Measurements from ENCODE around the gene CCDC91. TPM values are rescaled to one million over a fixed set of nuclear protein-coding genes. Genes with fewer than 3 reads are reported as not detected.
"Not testable (repeated sequence)": the region's sequence is repeated elsewhere in the genome, so short reads cannot be mapped to it uniquely, and the experiment has no call there.

The CCDC91 gene
- total RNA-seq, 1 donor from 2014 or later = 12.0 TPM

GRCh38 chr12:28303192-28303591 is 112.9 kb downstream of the CCDC91 start:
- peaks cover 4% of the 10 kb centered on the region for H3K4me1 Mint-ChIP-seq
- no peak for DNase-seq
- H3K27ac Mint-ChIP-seq = no peak overlapping the region
- peaks cover 7% of the 10 kb centered on the region for H3K36me3 Mint-ChIP-seq (ENCODE audit: low read depth)
- H3K27me3 Mint-ChIP-seq = no peaks in the 10 kb centered on the region
- intact Hi-C loops (cut with micrococcal nuclease) = no loop called here
- H3K4me3 Mint-ChIP-seq = no peak overlapping the region
- peaks cover 4% of the 10 kb centered on the region for H3K9me3 Mint-ChIP-seq

- intact Hi-C loops (cut with micrococcal nuclease) = loop anchor here (1.0 kb wide), 1 partner anchor 53 kb away; no protein-coding TSS in a partner anchor
- no peaks in the 10 kb centered on the region for H3K27me3 Mint-ChIP-seq
- H3K27ac Mint-ChIP-seq = peak overlapping the region; percentile 64
- H3K4me3 Mint-ChIP-seq = no peak overlapping the region
- H3K4me1 Mint-ChIP-seq = peaks cover 4% of the 10 kb centered on the region
- peaks cover 9% of the 10 kb centered on the region for H3K36me3 Mint-ChIP-seq (ENCODE audit: low read depth)
- no peak for DNase-seq
- H3K9me3 Mint-ChIP-seq = peaks cover 4% of the 10 kb centered on the region
These were observed 116.3 kb downstream of the CCDC91 start for GRCh38 chr12:28306535-28306934.

- intact Hi-C loops (cut with micrococcal nuclease) = no loop called here
- Mint-ChIP-seq H3K4me1 (peaks cover 2% of the 10 kb centered on the region), H3K27me3 (no peaks in the 10 kb centered on the region), H3K9me3 (peaks cover 4% of the 10 kb centered on the region), H3K27ac (no peak overlapping the region), H3K36me3 (ENCODE audit: low read depth) (peaks cover 9% of the 10 kb centered on the region), H3K4me3 (no peak overlapping the region)
- no peak for DNase-seq
These were observed 118.6 kb downstream of the CCDC91 start for GRCh38 chr12:28308891-28309290.

- DNase-seq = no peak
- Mint-ChIP-seq H3K36me3 (ENCODE audit: low read depth) (peaks cover 12% of the 10 kb centered on the region), H3K27ac (no peak overlapping the region), H3K27me3 (no peaks in the 10 kb centered on the region), H3K4me3 (no peak overlapping the region), H3K9me3 (peaks cover 4% of the 10 kb centered on the region), H3K4me1 (no peaks in the 10 kb centered on the region)
- intact Hi-C loops (cut with micrococcal nuclease) = no loop called here
These were observed 123.4 kb downstream of the CCDC91 start for GRCh38 chr12:28313631-28314030.

- Mint-ChIP-seq H3K4me3 (no peak overlapping the region), H3K27ac (no peak overlapping the region), H3K27me3 (no peaks in the 10 kb centered on the region), H3K36me3 (ENCODE audit: low read depth) (peaks cover 11% of the 10 kb centered on the region), H3K9me3 (peaks cover 4% of the 10 kb centered on the region), H3K4me1 (peaks cover 5% of the 10 kb centered on the region)
- DNase-seq = no peak
- intact Hi-C loops (cut with micrococcal nuclease) = no loop called here
These were observed 125.8 kb downstream of the CCDC91 start for GRCh38 chr12:28316049-28316448.

- Mint-ChIP-seq H3K4me3 (no peak overlapping the region), H3K27me3 (no peaks in the 10 kb centered on the region), H3K9me3 (peaks cover 4% of the 10 kb centered on the region), H3K27ac (no peak overlapping the region), H3K4me1 (peaks cover 5% of the 10 kb centered on the region), H3K36me3 (ENCODE audit: low read depth) (peaks cover 11% of the 10 kb centered on the region)
- no peak for DNase-seq
- intact Hi-C loops (cut with micrococcal nuclease) = no loop called here
These were observed 128.0 kb downstream of the CCDC91 start for GRCh38 chr12:28318273-28318672.

- Mint-ChIP-seq H3K9me3 (peaks cover 4% of the 10 kb centered on the region), H3K36me3 (ENCODE audit: low read depth) (peaks cover 9% of the 10 kb centered on the region), H3K4me3 (no peak overlapping the region), H3K27me3 (no peaks in the 10 kb centered on the region), H3K27ac (no peak overlapping the region), H3K4me1 (peaks cover 5% of the 10 kb centered on the region)
- intact Hi-C loops (cut with micrococcal nuclease) = no loop called here
- no peak for DNase-seq
These were observed 130.1 kb downstream of the CCDC91 start for GRCh38 chr12:28320353-28320752.

- no peak for DNase-seq
- Mint-ChIP-seq H3K36me3 (ENCODE audit: low read depth) (peaks cover 8% of the 10 kb centered on the region), H3K4me3 (no peak overlapping the region), H3K9me3 (peaks cover 7% of the 10 kb centered on the region), H3K4me1 (no peaks in the 10 kb centered on the region), H3K27ac (no peak overlapping the region), H3K27me3 (no peaks in the 10 kb centered on the region)
- intact Hi-C loops (cut with micrococcal nuclease) = no loop called here
These were observed 137.5 kb downstream of the CCDC91 start for GRCh38 chr12:28327722-28328121.

- no peak overlapping the region for H3K27ac Mint-ChIP-seq
- DNase-seq = no peak
- H3K36me3 Mint-ChIP-seq (ENCODE audit: low read depth) = peaks cover 8% of the 10 kb centered on the region
- H3K27me3 Mint-ChIP-seq = no peaks in the 10 kb centered on the region
- intact Hi-C loops (cut with micrococcal nuclease) = no loop called here
- H3K4me3 Mint-ChIP-seq = no peak overlapping the region
- no peaks in the 10 kb centered on the region for H3K4me1 Mint-ChIP-seq
- peaks cover 7% of the 10 kb centered on the region for H3K9me3 Mint-ChIP-seq
These were observed 138.7 kb downstream of the CCDC91 start for GRCh38 chr12:28328967-28329366.

GRCh38 chr12:28329727-28330126 is 139.5 kb downstream of the CCDC91 start:
- DNase-seq; intact Hi-C loops (cut with micrococcal nuclease); H3K27ac Mint-ChIP-seq; H3K9me3 Mint-ChIP-seq; H3K27me3 Mint-ChIP-seq; H3K4me3 Mint-ChIP-seq; H3K36me3 Mint-ChIP-seq (ENCODE audit: low read depth); H3K4me1 Mint-ChIP-seq: not testable (repeated sequence)

- H3K4me1 Mint-ChIP-seq; H3K27ac Mint-ChIP-seq; H3K4me3 Mint-ChIP-seq; H3K36me3 Mint-ChIP-seq (ENCODE audit: low read depth); H3K27me3 Mint-ChIP-seq; intact Hi-C loops (cut with micrococcal nuclease); DNase-seq; H3K9me3 Mint-ChIP-seq: not testable (repeated sequence)
These were observed 140.0 kb downstream of the CCDC91 start for GRCh38 chr12:28330232-28330631.

- intact Hi-C loops (cut with micrococcal nuclease) = no loop called here
- no peak overlapping the region for H3K27ac Mint-ChIP-seq
- peaks cover 7% of the 10 kb centered on the region for H3K9me3 Mint-ChIP-seq
- H3K27me3 Mint-ChIP-seq = no peaks in the 10 kb centered on the region
- H3K4me3 Mint-ChIP-seq = no peak overlapping the region
- peaks cover 8% of the 10 kb centered on the region for H3K36me3 Mint-ChIP-seq (ENCODE audit: low read depth)
- H3K4me1 Mint-ChIP-seq = no peaks in the 10 kb centered on the region
- DNase-seq = no peak
These were observed 140.9 kb downstream of the CCDC91 start for GRCh38 chr12:28331130-28331529.

GRCh38 chr12:28340261-28341045 is 150.2 kb downstream of the CCDC91 start:
- intact Hi-C loops (cut with micrococcal nuclease) = no loop called here
- H3K27me3 Mint-ChIP-seq = no peaks in the 10 kb centered on the region
- H3K36me3 Mint-ChIP-seq (ENCODE audit: low read depth) = no peaks in the 10 kb centered on the region
- H3K4me3 Mint-ChIP-seq = no peak overlapping the region
- no peaks in the 10 kb centered on the region for H3K9me3 Mint-ChIP-seq
- DNase-seq = no peak
- H3K4me1 Mint-ChIP-seq = no peaks in the 10 kb centered on the region
- no peak overlapping the region for H3K27ac Mint-ChIP-seq

- Mint-ChIP-seq H3K9me3 (no peaks in the 10 kb centered on the region), H3K36me3 (ENCODE audit: low read depth) (no peaks in the 10 kb centered on the region), H3K4me1 (no peaks in the 10 kb centered on the region), H3K4me3 (no peak overlapping the region), H3K27ac (no peak overlapping the region), H3K27me3 (no peaks in the 10 kb centered on the region)
- intact Hi-C loops (cut with micrococcal nuclease) = no loop called here
- no peak for DNase-seq
These were observed 153.5 kb downstream of the CCDC91 start for GRCh38 chr12:28343713-28344112.

GRCh38 chr12:28346567-28346966 is 156.3 kb downstream of the CCDC91 start:
- no peak overlapping the region for H3K27ac Mint-ChIP-seq
- intact Hi-C loops (cut with micrococcal nuclease) = no loop called here
- H3K27me3 Mint-ChIP-seq = no peaks in the 10 kb centered on the region
- no peaks in the 10 kb centered on the region for H3K4me1 Mint-ChIP-seq
- no peak for DNase-seq
- H3K9me3 Mint-ChIP-seq = peaks cover 6% of the 10 kb centered on the region
- no peaks in the 10 kb centered on the region for H3K36me3 Mint-ChIP-seq (ENCODE audit: low read depth)
- no peak overlapping the region for H3K4me3 Mint-ChIP-seq

Data from activated CD4-positive, alpha-beta T cell treated with anti-CD3 and anti-CD28 coated beads, Interleukin-2, amount 10 ng/mL, durations not matched to agents 24 days and 14 days (primary cell).